ENCODE data around the gene PSMD14. TPM values are rescaled to one million over a fixed set of nuclear protein-coding genes. Genes with fewer than 3 reads are reported as not detected.
A peak's percentile ranks its signal among the peaks of the same experiment; 100 is the strongest.

PSMD14 gene
- total and polyA plus RNA-seq, 2 of the 13 experiments (the other 11 are each of a cell fraction or from before 2014, with no cell fraction given) = 60.6 to 149 TPM

DNA sequence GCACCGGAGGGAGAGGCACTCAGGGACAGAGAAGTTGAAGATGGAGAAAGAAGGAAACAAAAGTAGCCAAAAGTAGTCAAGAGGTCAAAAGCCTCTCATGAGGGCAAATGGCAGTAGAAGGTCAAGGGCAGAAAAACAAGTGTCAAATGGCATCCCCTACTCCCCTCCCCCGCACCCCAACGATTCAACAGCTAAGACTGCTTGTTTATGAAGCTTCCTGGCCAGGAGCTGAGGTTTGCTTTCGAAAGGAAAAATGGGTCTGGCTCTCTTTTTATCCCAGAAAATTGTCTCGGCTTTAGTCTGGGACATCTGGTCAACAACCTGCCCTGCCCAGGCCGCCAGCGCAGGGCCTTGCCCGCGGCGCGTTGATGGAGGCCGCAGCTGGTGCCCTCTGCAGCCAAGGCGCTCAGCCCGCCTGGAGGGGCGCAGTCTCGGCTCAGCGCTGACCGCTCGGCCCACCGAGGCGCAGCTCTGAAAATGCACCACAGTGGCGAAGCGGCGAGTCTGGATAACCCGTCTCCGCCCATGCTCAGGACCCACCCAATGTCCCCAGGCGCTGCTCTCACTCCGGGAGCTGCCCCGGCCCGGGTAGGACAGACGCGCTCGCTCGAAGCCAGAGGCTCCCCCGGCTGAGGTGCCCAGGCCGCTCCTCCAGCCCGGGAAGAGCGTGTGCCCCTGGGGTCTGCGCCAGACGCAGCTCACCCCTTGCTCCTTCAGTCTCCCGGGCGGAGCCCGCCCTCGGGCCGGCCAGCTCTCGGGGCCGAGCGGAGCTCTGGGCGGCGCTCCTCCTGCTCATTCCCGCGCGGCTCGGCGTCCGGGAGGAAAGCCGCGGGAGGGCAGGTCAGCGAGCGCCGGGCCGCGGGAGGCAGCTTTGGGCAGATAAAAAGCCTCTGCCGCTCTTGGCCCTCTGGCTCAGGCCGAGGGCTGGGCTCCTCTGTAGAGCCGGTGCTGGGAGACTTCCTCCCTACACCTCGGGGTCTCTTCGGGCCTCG, 106.1 kb downstream of the PSMD14 start (continued):
- TF ChIP-seq, protein P1, sequence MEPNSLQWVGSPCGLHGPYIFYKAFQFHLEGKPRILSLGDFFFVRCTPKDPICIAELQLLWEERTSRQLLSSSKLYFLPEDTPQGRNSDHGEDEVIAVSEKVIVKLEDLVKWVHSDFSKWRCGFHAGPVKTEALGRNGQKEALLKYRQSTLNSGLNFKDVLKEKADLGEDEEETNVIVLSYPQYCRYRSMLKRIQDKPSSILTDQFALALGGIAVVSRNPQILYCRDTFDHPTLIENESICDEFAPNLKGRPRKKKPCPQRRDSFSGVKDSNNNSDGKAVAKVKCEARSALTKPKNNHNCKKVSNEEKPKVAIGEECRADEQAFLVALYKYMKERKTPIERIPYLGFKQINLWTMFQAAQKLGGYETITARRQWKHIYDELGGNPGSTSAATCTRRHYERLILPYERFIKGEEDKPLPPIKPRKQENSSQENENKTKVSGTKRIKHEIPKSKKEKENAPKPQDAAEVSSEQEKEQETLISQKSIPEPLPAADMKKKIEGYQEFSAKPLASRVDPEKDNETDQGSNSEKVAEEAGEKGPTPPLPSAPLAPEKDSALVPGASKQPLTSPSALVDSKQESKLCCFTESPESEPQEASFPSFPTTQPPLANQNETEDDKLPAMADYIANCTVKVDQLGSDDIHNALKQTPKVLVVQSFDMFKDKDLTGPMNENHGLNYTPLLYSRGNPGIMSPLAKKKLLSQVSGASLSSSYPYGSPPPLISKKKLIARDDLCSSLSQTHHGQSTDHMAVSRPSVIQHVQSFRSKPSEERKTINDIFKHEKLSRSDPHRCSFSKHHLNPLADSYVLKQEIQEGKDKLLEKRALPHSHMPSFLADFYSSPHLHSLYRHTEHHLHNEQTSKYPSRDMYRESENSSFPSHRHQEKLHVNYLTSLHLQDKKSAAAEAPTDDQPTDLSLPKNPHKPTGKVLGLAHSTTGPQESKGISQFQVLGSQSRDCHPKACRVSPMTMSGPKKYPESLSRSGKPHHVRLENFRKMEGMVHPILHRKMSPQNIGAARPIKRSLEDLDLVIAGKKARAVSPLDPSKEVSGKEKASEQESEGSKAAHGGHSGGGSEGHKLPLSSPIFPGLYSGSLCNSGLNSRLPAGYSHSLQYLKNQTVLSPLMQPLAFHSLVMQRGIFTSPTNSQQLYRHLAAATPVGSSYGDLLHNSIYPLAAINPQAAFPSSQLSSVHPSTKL (CRISPR knock-in tag; IDR thresholded peaks at IDR 0.05) = peak; percentile 44
- TF ChIP-seq ZNF331 (CRISPR knock-in tag; IDR thresholded peaks at IDR 0.05) (peak; percentile 9; the same call in 1 of the 2 replicates), SP2 (CRISPR knock-in tag; IDR thresholded peaks at IDR 0.05) (0 out of 2 replicates have a peak, but pooled peaks have one; percentile 33), MEIS1 (CRISPR knock-in tag; IDR thresholded peaks at IDR 0.05; ENCODE audit: borderline replicate concordance) (0 out of 2 replicates have a peak, but pooled peaks have one; percentile 64), NR2F6 (IDR thresholded peaks at IDR 0.05) (peak; percentile 46; the same call in 1 of the 2 replicates), NR2F6 (CRISPR knock-in tag; IDR thresholded peaks at IDR 0.05) (0 out of 2 replicates have a peak, but pooled peaks have one; percentile 8), KAT7 (CRISPR knock-in tag; IDR thresholded peaks at IDR 0.05; ENCODE audit: borderline replicate concordance) (0 out of 2 replicates have a peak, but pooled peaks have one; percentile 56), ZNF263 (CRISPR knock-in tag; IDR thresholded peaks at IDR 0.05) (0 out of 2 replicates have a peak, but pooled peaks have one; percentile 31), ISL2 (CRISPR knock-in tag; IDR thresholded peaks at IDR 0.05) (peak; percentile 13; the same call in 1 of the 2 replicates), ZNF282 (IDR thresholded peaks at IDR 0.05; ENCODE audit: partially characterized antibody) (no peak), CENPT (CRISPR knock-in tag; IDR thresholded peaks at IDR 0.05; ENCODE audit: low read depth) (no peak), TFAP4 (IDR thresholded peaks at IDR 0.05; ENCODE audit: borderline replicate concordance, low read depth) (peak; percentile 12; the same call in 1 of the 2 replicates), FOXC1 (CRISPR knock-in tag; IDR thresholded peaks at IDR 0.05; ENCODE audit: borderline replicate concordance) (peak; percentile 76), ZNF703 (CRISPR knock-in tag; IDR thresholded peaks at IDR 0.05; ENCODE audit: borderline replicate concordance) (0 out of 2 replicates have a peak, but pooled peaks have one; percentile 75)
- TF ChIP-seq, protein P2, sequence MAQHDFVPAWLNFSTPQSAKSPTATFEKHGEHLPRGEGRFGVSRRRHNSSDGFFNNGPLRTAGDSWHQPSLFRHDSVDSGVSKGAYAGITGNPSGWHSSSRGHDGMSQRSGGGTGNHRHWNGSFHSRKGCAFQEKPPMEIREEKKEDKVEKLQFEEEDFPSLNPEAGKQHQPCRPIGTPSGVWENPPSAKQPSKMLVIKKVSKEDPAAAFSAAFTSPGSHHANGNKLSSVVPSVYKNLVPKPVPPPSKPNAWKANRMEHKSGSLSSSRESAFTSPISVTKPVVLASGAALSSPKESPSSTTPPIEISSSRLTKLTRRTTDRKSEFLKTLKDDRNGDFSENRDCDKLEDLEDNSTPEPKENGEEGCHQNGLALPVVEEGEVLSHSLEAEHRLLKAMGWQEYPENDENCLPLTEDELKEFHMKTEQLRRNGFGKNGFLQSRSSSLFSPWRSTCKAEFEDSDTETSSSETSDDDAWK (CRISPR knock-in tag; IDR thresholded peaks at IDR 0.05) = no peak
- TF ChIP-seq, protein P3, sequence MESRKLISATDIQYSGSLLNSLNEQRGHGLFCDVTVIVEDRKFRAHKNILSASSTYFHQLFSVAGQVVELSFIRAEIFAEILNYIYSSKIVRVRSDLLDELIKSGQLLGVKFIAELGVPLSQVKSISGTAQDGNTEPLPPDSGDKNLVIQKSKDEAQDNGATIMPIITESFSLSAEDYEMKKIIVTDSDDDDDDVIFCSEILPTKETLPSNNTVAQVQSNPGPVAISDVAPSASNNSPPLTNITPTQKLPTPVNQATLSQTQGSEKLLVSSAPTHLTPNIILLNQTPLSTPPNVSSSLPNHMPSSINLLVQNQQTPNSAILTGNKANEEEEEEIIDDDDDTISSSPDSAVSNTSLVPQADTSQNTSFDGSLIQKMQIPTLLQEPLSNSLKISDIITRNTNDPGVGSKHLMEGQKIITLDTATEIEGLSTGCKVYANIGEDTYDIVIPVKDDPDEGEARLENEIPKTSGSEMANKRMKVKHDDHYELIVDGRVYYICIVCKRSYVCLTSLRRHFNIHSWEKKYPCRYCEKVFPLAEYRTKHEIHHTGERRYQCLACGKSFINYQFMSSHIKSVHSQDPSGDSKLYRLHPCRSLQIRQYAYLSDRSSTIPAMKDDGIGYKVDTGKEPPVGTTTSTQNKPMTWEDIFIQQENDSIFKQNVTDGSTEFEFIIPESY (CRISPR knock-in tag; IDR thresholded peaks at IDR 0.05) = 0 out of 2 replicates have a peak, but pooled peaks have one; percentile 43
- TF ChIP-seq, protein P4, sequence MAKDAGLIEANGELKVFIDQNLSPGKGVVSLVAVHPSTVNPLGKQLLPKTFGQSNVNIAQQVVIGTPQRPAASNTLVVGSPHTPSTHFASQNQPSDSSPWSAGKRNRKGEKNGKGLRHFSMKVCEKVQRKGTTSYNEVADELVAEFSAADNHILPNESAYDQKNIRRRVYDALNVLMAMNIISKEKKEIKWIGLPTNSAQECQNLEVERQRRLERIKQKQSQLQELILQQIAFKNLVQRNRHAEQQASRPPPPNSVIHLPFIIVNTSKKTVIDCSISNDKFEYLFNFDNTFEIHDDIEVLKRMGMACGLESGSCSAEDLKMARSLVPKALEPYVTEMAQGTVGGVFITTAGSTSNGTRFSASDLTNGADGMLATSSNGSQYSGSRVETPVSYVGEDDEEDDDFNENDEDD (CRISPR knock-in tag; IDR thresholded peaks at IDR 0.05; ENCODE audit: borderline replicate concordance) = peak; percentile 86; the same call in 1 of the 2 replicates
- TF ChIP-seq, protein P5, sequence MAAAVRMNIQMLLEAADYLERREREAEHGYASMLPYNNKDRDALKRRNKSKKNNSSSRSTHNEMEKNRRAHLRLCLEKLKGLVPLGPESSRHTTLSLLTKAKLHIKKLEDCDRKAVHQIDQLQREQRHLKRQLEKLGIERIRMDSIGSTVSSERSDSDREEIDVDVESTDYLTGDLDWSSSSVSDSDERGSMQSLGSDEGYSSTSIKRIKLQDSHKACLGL (CRISPR knock-in tag; IDR thresholded peaks at IDR 0.05) = no peak

Data from HepG2 (cell line).